ENCODE data around the gene PDPK1.
"Not testable (repeated sequence)": the region's sequence is repeated elsewhere in the genome, so short reads cannot be mapped to it uniquely, and the experiment has no call there.

PDPK1 gene

DNA sequence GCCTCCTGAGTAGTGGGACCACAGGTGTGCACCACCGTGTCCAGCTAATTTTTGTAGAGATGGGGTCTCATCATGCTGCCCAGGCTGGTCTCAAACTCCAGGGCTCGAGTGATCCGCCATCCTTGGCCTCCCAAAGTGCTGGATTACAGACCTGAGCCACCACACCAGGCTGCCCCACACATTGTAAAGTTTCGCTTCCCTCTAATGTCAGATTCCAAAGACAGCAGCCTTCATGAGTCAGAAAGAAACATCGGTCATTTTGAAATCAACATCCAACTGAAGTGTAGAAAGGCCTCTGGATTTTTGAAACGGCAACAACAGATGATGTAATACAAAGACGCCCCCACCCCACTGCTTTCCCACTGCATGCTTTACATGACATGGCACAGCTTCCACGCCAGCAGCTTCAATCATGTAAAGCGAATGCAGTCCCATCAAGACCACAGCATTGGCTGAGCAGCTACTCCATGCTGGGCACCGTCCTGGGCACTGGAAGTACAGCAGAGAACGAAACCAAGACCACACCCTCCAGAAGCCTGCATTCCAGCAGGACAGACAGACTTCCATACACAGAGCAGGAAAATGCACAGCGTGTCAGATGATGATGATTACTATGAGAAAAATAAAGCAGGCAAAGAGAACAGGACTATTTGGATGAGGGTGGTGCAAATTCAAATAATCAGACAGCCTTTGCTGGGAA, 107.1 kb downstream of the PDPK1 start:
- not testable (repeated sequence) for H3K9ac ChIP-seq (ENCODE audit: low read length); H3K36me3 ChIP-seq (ENCODE audit: control insufficient read depth, insufficient read depth, low read length); H3K4me3 ChIP-seq (ENCODE audit: low read length); H3K4me1 ChIP-seq (ENCODE audit: control insufficient read depth, insufficient read depth, low read length); H3K27me3 ChIP-seq (ENCODE audit: control insufficient read depth, insufficient read depth, low read length); H3K27ac ChIP-seq (ENCODE audit: low read depth, low read length)

DNA sequence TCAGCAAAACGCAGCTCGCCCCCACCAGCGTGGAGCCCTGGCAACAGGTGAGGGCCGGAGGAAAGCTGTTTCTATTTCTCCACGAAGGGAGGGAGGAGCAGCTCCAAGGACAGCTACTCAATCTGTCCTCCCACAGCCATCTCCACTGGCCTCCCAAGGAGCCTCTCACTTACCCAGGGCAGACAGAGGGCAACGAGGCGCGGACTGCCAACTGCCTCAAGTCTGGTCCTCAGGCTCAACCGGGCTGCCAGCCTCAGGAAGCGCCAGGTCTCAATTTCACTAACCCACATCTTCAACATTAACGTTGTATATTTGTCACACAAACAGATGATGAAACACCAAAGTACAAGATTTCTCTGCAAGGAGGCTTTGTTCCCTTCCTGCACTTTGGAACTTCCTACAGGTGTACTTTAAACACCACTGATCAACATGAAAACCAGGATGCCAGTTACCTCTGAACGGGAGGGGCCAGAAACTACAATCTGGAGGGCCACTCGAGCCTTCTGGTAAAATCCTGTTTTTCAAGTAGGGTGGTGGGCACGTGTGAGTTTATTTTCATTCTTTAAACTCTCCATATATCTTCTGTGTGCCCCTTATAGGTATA, 113.5 kb downstream of the PDPK1 start:
- H3K4me1 ChIP-seq (ENCODE audit: control insufficient read depth, insufficient read depth, low read length); H3K27ac ChIP-seq (ENCODE audit: low read depth, low read length); H3K4me3 ChIP-seq (ENCODE audit: low read length); H3K27me3 ChIP-seq (ENCODE audit: control insufficient read depth, insufficient read depth, low read length); H3K9ac ChIP-seq (ENCODE audit: low read length); H3K36me3 ChIP-seq (ENCODE audit: control insufficient read depth, insufficient read depth, low read length): not testable (repeated sequence)
